Measurements from ENCODE around the gene NECTIN4.

- TF ChIP-seq IKZF1 (conservative IDR thresholded peaks at IDR 0.05) (no peak), ZNF592 (IDR thresholded peaks at IDR 0.05) (no peak), ZBED1 (IDR thresholded peaks at IDR 0.05; ENCODE audit: borderline replicate concordance) (no peak), E2F8 (IDR thresholded peaks at IDR 0.05; ENCODE audit: low read depth, partially characterized antibody) (no peak)
Measured at GRCh38 chr1:161094481-161094880, 5.1 kb upstream of the NECTIN4 start.

Measured in GM12878 (cell line).